ENCODE measurements around the gene PADI2.

PADI2 gene

GRCh38 chr1:17139637-17140036 is 20.4 kb upstream of the PADI2 start:
- DNase-seq (ENCODE audit: low spot score), result no peak

- no peak for DNase-seq (ENCODE audit: low spot score)
Measured at GRCh38 chr1:17137441-17137840, 18.2 kb upstream of the PADI2 start.

- no peak for DNase-seq (ENCODE audit: low spot score)
Measured at GRCh38 chr1:17136936-17137335, 17.7 kb upstream of the PADI2 start.

GRCh38 chr1:17136145-17136544 is 16.9 kb upstream of the PADI2 start:
- no peak for DNase-seq (ENCODE audit: low spot score)

GRCh38 chr1:17135530-17135929 is 16.3 kb upstream of the PADI2 start:
- no peak for DNase-seq (ENCODE audit: low spot score)

- no peak for DNase-seq (ENCODE audit: low spot score)
Measured at GRCh38 chr1:17134724-17135123, 15.5 kb upstream of the PADI2 start.

- no peak for DNase-seq (ENCODE audit: low spot score)
Measured at GRCh38 chr1:17134034-17134433, 14.8 kb upstream of the PADI2 start.

- DNase-seq (ENCODE audit: low spot score), result no peak
Measured at GRCh38 chr1:17130138-17130635, 10.9 kb upstream of the PADI2 start.

GRCh38 chr1:17128361-17128760 is 9.1 kb upstream of the PADI2 start:
- DNase-seq (ENCODE audit: low spot score), result peak; percentile 59

GRCh38 chr1:17125756-17126237 is 6.5 kb upstream of the PADI2 start:
- DNase-seq (ENCODE audit: low spot score), result peak; percentile 71

- DNase-seq (ENCODE audit: low spot score), result peak; percentile 62
Measured at GRCh38 chr1:17123196-17124045, 4.2 kb upstream of the PADI2 start.

- DNase-seq (ENCODE audit: low spot score), result no peak
Measured at GRCh38 chr1:17122521-17123164, 3.4 kb upstream of the PADI2 start.

- no peak for DNase-seq (ENCODE audit: low spot score)
Measured at GRCh38 chr1:17121881-17122280, 2.6 kb upstream of the PADI2 start.

- DNase-seq (ENCODE audit: low spot score), result peak; percentile 48
Measured at GRCh38 chr1:17120962-17121837, 1.9 kb upstream of the PADI2 start.

GRCh38 chr1:17120481-17120877 is 1.2 kb upstream of the PADI2 start:
- no peak for DNase-seq (ENCODE audit: low spot score)

- DNase-seq (ENCODE audit: low spot score), result peak; percentile 52
Measured at GRCh38 chr1:17119773-17120480, 676 bp upstream of the PADI2 start.

GRCh38 chr1:17118706-17119075 is 560 bp downstream of the PADI2 start:
- DNase-seq (ENCODE audit: low spot score), result no peak

- DNase-seq (ENCODE audit: low spot score), result no peak
Measured at GRCh38 chr1:17118268-17118667, 983 bp downstream of the PADI2 start.

- peak; percentile 47 for DNase-seq (ENCODE audit: low spot score)
Measured at GRCh38 chr1:17117451-17118265, 1.6 kb downstream of the PADI2 start.

GRCh38 chr1:17116643-17117042 is 2.6 kb downstream of the PADI2 start:
- DNase-seq (ENCODE audit: low spot score), result peak; percentile 39

- peak; percentile 39 for DNase-seq (ENCODE audit: low spot score)
Measured at GRCh38 chr1:17113963-17114362, 5.3 kb downstream of the PADI2 start.
